SK-N-MC (cell line): ENCODE results near the gene PRR16.

Source experiments
- EZH2 ChIP-seq: fragments of 200-600 bp; sonication (generic); IDR thresholded peaks from one replicate; pipeline ENCODE4 v1.6.1; 2017; ENCODE audit warnings: antibody characterized with exemption
- FOXP2 ChIP-seq: optimal IDR thresholded peaks from 2 replicates; pipeline ENCODE3; 2011; ENCODE audit warnings: mild to moderate bottlenecking, moderate library complexity; ENCODE audit not compliant: insufficient read depth; ENCODE audit errors: extremely low read length, control extremely low read depth
- POLR2AphosphoS5 ChIP-seq: IDR thresholded peaks from 2 replicates; pipeline ENCODE4 v1.6.1; 2012; ENCODE audit warnings: mild to moderate bottlenecking, low read depth, low read length, borderline replicate concordance

DNA sequence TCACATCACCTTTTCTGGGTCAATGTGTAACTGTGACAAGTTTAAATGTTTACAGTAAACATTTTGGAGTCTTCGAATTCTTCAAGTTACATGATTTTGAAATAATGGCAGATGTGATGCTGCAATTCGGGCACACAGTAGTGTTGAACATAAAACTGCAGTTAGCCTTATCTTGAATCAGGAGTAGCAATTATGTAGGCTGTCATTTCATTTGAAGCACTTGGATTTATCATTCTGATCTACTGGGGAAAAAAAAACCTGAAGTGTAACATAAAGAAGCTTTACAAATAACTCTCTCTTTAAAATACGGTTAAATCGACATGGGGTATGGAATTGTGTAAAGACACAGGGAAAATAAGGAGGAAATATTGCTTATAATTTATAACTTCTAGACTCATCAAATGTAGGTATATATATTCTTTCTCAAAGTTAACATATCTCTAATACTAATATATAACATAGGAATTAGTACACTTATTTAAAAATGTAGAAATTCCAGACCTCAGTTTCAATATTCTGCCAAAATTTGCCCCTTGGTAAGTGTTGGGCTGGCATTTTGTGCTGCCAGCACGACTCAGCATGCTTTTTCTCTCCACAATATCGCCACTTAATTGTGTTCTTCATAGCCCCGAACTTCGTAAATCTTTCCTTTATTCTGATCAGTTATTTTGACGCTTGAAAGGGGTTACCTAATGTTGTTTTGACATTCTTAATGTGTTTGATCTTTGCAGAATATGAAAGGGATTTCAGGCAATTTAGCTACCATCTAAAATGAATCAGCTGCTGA, 226.7 kb downstream of the PRR16 start:
- TF ChIP-seq FOXP2 (no peak), POLR2AphosphoS5 (no peak), EZH2 (no peak)
